Measurements from ENCODE around the gene ARHGEF12. TPM values are rescaled to one million over a fixed set of nuclear protein-coding genes. Genes with fewer than 3 reads are reported as not detected.

ARHGEF12 gene
- total RNA-seq, 1 experiment from 2014 or later, result 132 TPM

DNA sequence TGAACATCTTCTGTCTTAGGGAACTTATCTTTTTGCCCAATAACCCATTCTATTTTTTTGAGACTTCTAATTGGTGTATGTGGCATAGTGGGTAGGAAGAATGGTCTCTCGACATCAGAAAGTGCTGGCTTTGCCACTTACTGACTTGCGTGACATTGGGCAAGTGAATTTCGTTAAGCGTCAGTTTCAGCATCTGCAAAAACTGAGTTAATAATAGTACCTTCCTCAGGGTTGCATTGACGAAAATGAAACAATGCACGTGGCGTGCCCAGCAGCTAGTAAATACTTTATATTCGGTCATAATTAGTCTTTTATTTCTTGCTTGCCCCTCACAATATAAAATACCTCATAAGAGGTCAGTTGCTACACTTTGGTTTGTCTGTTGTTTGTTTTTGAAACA is 162.9 kb downstream of the ARHGEF12 start:
- CTCF ChIA-PET, result no interaction called here

DNA sequence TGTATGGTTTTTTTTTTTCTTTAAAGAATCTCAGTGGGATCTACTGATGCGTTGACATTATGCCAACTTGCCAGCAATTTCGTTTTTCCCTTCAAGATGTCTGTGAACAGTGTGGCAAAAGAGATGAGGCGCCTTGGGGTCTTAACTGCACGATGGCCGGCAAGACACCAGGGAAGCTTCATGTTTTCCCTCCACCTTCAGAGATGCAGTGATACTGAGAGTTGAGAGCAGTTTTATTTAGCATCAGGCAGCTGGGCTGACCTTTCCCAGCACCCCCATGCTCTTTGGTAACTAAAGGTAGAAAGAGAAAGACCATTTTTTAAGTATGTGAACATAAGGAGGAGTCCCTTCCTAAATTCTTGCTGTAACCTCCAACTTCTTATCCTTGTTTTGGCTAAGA is 163.6 kb downstream of the ARHGEF12 start:
- POLR2A ChIA-PET (ENCODE audit: low non-redundant PET), result no interaction called here
- H3K27me3 ChIP-seq (replicated peaks; ENCODE audit: insufficient read depth, low read depth, low read length, poor library complexity), result no peaks in the 10 kb centered on the region
- TF ChIP-seq EZH2 (IDR thresholded peaks at IDR 0.05; ENCODE audit: borderline replicate concordance, low read depth, low read length, poor library complexity, severe bottlenecking), result no peak
- TF ChIP-seq CTCF (conservative IDR thresholded peaks at IDR 0.05; ENCODE audit: low read depth, low read length), result no peak
- H3K4me1 ChIP-seq (ENCODE audit: insufficient read depth, low read length, poor library complexity, severe bottlenecking), result no peaks in the 10 kb centered on the region
- intact Hi-C loops (cut with micrococcal nuclease; ENCODE audit: unreplicated experiment), result no loop called here
- H3K9me3 ChIP-seq (ENCODE audit: low read depth, low read length, poor library complexity, severe bottlenecking), result no peaks in the 10 kb centered on the region
- no peaks in the 10 kb centered on the region for H3K36me3 ChIP-seq (ENCODE audit: insufficient read depth, low read length, poor library complexity, severe bottlenecking)
- CTCF ChIA-PET, result interaction anchor here (0.7 kb wide), 1 partner anchor 165 kb away, joined by 4 read pairs; no protein-coding TSS in a partner anchor
- no peak overlapping the region for H3K27ac ChIP-seq (ENCODE audit: low read depth, low read length, poor library complexity, severe bottlenecking)
- no TSS peak for BruUV-seq (replicated peaks)
- no peak for DNase-seq (ENCODE audit: low spot score)
- no peak overlapping the region for H3K4me3 ChIP-seq (ENCODE audit: low read depth, low read length, poor library complexity, severe bottlenecking)

More for the DNA sequence above, 162.9 kb downstream of the ARHGEF12 start:
- Histone ChIP-seq H3K27ac (ENCODE audit: low read depth, low read length, poor library complexity, severe bottlenecking) (no peak overlapping the region), H3K4me1 (ENCODE audit: insufficient read depth, low read length, poor library complexity, severe bottlenecking) (no peaks in the 10 kb centered on the region), H3K36me3 (ENCODE audit: insufficient read depth, low read length, poor library complexity, severe bottlenecking) (no peaks in the 10 kb centered on the region), H3K9me3 (ENCODE audit: low read depth, low read length, poor library complexity, severe bottlenecking) (no peaks in the 10 kb centered on the region), H3K27me3 (replicated peaks; ENCODE audit: insufficient read depth, low read depth, low read length, poor library complexity) (no peaks in the 10 kb centered on the region), H3K4me3 (ENCODE audit: low read depth, low read length, poor library complexity, severe bottlenecking) (no peak overlapping the region)
- BruUV-seq (replicated peaks), result no TSS peak
- intact Hi-C loops (cut with micrococcal nuclease; ENCODE audit: unreplicated experiment), result no loop called here
- DNase-seq (ENCODE audit: low spot score), result no peak
- TF ChIP-seq EZH2 (IDR thresholded peaks at IDR 0.05; ENCODE audit: borderline replicate concordance, low read depth, low read length, poor library complexity, severe bottlenecking), result no peak
- TF ChIP-seq CTCF (conservative IDR thresholded peaks at IDR 0.05; ENCODE audit: low read depth, low read length), result no peak
- POLR2A ChIA-PET (ENCODE audit: low non-redundant PET), result no interaction called here

GRCh38 chr11:120500414-120501071 is 164.3 kb downstream of the ARHGEF12 start:
- ChIA-PET POLR2A (ENCODE audit: low non-redundant PET) (no interaction called here), CTCF (interaction anchor here (0.6 kb wide), 1 partner anchor 197 kb away, joined by 4 read pairs; no protein-coding TSS in a partner anchor)
- Histone ChIP-seq H3K9me3 (ENCODE audit: low read depth, low read length, poor library complexity, severe bottlenecking) (no peaks in the 10 kb centered on the region), H3K27me3 (replicated peaks; ENCODE audit: insufficient read depth, low read depth, low read length, poor library complexity) (peaks cover 6% of the 10 kb centered on the region), H3K4me1 (ENCODE audit: insufficient read depth, low read length, poor library complexity, severe bottlenecking) (no peaks in the 10 kb centered on the region), H3K27ac (ENCODE audit: low read depth, low read length, poor library complexity, severe bottlenecking) (no peak overlapping the region), H3K4me3 (ENCODE audit: low read depth, low read length, poor library complexity, severe bottlenecking) (no peak overlapping the region), H3K36me3 (ENCODE audit: insufficient read depth, low read length, poor library complexity, severe bottlenecking) (no peaks in the 10 kb centered on the region)
- intact Hi-C loops (cut with micrococcal nuclease; ENCODE audit: unreplicated experiment), result no loop called here
- TF ChIP-seq EZH2 (IDR thresholded peaks at IDR 0.05; ENCODE audit: borderline replicate concordance, low read depth, low read length, poor library complexity, severe bottlenecking) (no peak), CTCF (conservative IDR thresholded peaks at IDR 0.05; ENCODE audit: low read depth, low read length) (no peak)
- no peak for DNase-seq (ENCODE audit: low spot score)
- BruUV-seq (replicated peaks), result no TSS peak
